Caki2 (cell line): ENCODE measurements around the gene RMND5A. TPM values are rescaled to one million over a fixed set of nuclear protein-coding genes. Genes with fewer than 3 reads are reported as not detected.

Source experiments
- DNase-seq: peaks from one replicate; pipeline ENCODE4 v3.0.0-alpha.2; 2015; ENCODE audit warnings: low read depth
- in situ Hi-C: cut with HindIII; loops from 2 replicates; pipeline ENCODE4 v1.10.0; 2016; ENCODE audit warnings: low sequenced_read_pairs, low pct_unique_long_range_greater_than_20kb, mixed read lengths
- total RNA-seq: library from RNA; depleted of rRNA; stranded (reverse); fragments of >200 nt; shearing (Covaris generic); gene quantifications from 2 replicates; pipeline ENCODE4 v1.2.3, GENCODE V29; 2014; ENCODE audit warnings: low replicate concordance

RMND5A gene
- total RNA-seq, 1 experiment from 2014 or later, result 36.9 TPM

GRCh38 chr2:86785456-86785855 lies 65.4 kb downstream of the RMND5A start:
- DNase-seq, result no peak
- in situ Hi-C loops, result no loop called here

GRCh38 chr2:86786001-86786536 lies 66.0 kb downstream of the RMND5A start:
- in situ Hi-C loops, result no loop called here
- no peak for DNase-seq

GRCh38 chr2:86787736-86788135 lies 67.6 kb downstream of the RMND5A start:
- DNase-seq, result no peak
- in situ Hi-C loops, result no loop called here

GRCh38 chr2:86788165-86788564 lies 68.1 kb downstream of the RMND5A start:
- DNase-seq, result no peak
- in situ Hi-C loops, result no loop called here

- in situ Hi-C loops, result no loop called here
- DNase-seq, result no peak
Measured at GRCh38 chr2:86788881-86789686, 69.0 kb downstream of the RMND5A start.

GRCh38 chr2:86789687-86790133 lies 69.6 kb downstream of the RMND5A start:
- in situ Hi-C loops, result no loop called here
- DNase-seq, result no peak

- DNase-seq, result no peak
- in situ Hi-C loops, result no loop called here
Measured at GRCh38 chr2:86790134-86790675, 70.1 kb downstream of the RMND5A start.

GRCh38 chr2:86790676-86791572 lies 70.8 kb downstream of the RMND5A start, which contains the start of gene CD8A:
Gene CD8A, minus strand, starts transcription at chr2:86790913. Its CDS starts 88 bp downstream, at chr2:86790825.
- no peak for DNase-seq
- in situ Hi-C loops, result no loop called here

- no peak for DNase-seq
- in situ Hi-C loops, result no loop called here
Measured at GRCh38 chr2:86791573-86791972, 71.5 kb downstream of the RMND5A start.

- in situ Hi-C loops, result no loop called here
- DNase-seq, result no peak
Measured at GRCh38 chr2:86793752-86794151, 73.7 kb downstream of the RMND5A start.

GRCh38 chr2:86794861-86795260 lies 74.8 kb downstream of the RMND5A start:
- in situ Hi-C loops, result no loop called here

GRCh38 chr2:86800856-86801567 lies 80.9 kb downstream of the RMND5A start:
- DNase-seq, result no peak
- in situ Hi-C loops, result no loop called here

More at GRCh38 chr2:86794861-86795260, 74.8 kb downstream of the RMND5A start:
- no peak for DNase-seq

- DNase-seq, result no peak
- in situ Hi-C loops, result no loop called here
Measured at GRCh38 chr2:86806059-86806857, 86.2 kb downstream of the RMND5A start.

- in situ Hi-C loops, result no loop called here
- DNase-seq, result no peak
Measured at GRCh38 chr2:86807133-86807467, 87.0 kb downstream of the RMND5A start.

GRCh38 chr2:86807468-86808275 lies 87.6 kb downstream of the RMND5A start:
- in situ Hi-C loops, result no loop called here
- DNase-seq, result peak; percentile 40

GRCh38 chr2:86808315-86809161 lies 88.4 kb downstream of the RMND5A start:
- in situ Hi-C loops, result no loop called here
- DNase-seq, result peak; percentile 85
